HEK293T (cell line): Measurements from ENCODE around the gene ZWINT.

Source experiments
- ARNT ChIP-seq: fragments of 450-650 bp; IDR thresholded peaks from 2 replicates; pipeline ENCODE4 v1.6.1; 2017; ENCODE audit warnings: mild to moderate bottlenecking
- BHLHE40 ChIP-seq: fragments of 450-650 bp; IDR thresholded peaks from 2 replicates; pipeline ENCODE4 v1.6.1; 2016; ENCODE audit warnings: mild to moderate bottlenecking, moderate library complexity, borderline replicate concordance
- FOXK2 ChIP-seq: fragments of 450-650 bp; IDR thresholded peaks from 2 replicates; pipeline ENCODE4 v1.6.1; 2016; ENCODE audit warnings: mild to moderate bottlenecking
- SP1 ChIP-seq: fragments of 450-650 bp; IDR thresholded peaks from 2 replicates; pipeline ENCODE4 v1.6.1; 2017
- TARDBP ChIP-seq: fragments of 450-650 bp; IDR thresholded peaks from 2 replicates; pipeline ENCODE4 v1.6.1; 2016
- ZNF384 ChIP-seq: fragments of 450-650 bp; IDR thresholded peaks from 2 replicates; pipeline ENCODE4 v1.6.1; 2016

DNA sequence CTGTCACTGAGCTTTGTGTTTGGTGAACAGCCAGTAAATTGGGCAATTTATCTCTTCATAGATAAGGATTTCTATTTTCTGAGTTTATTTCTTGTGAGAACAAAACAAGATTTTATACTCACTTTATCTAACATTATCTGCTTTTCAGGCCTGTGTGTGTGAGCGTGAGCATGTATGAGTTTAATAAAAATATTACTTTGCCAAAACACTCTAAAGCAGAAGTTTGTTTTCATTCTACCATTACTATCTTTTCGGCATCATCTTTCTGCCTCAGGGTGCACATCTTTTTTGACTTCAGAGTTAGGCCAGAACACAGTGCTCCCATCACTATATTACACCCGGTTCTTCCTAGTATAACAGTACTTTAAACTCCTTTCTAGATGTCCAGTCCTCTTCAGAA, 13.0 kb downstream of the ZWINT start:
- TF ChIP-seq FOXK2 (no peak), ARNT (no peak), ZNF384 (no peak), SP1 (no peak), BHLHE40 (no peak), TARDBP (no peak)
